ENCODE data around the gene GAB3.
"Not testable (repeated sequence)": the region's sequence is repeated elsewhere in the genome, so short reads cannot be mapped to it uniquely, and the experiment has no call there.

The GAB3 gene

GRCh38 chrX:154653048-154653401 lies 97.9 kb downstream of the GAB3 start:
- TF ChIP-seq CTCF (IDR thresholded peaks at IDR 0.05; ENCODE audit: insufficient read depth, low read depth, low read length, missing control alignments): no peak
- no peak for DNase-seq (ENCODE audit: low read depth)
- H3K4me3 ChIP-seq (ENCODE audit: low read length): no peak overlapping the region

GRCh38 chrX:154652311-154653047 lies 98.4 kb downstream of the GAB3 start:
- no peak for DNase-seq (ENCODE audit: low read depth)
- H3K4me3 ChIP-seq (ENCODE audit: low read length): no peak overlapping the region
- TF ChIP-seq CTCF (IDR thresholded peaks at IDR 0.05; ENCODE audit: insufficient read depth, low read depth, low read length, missing control alignments): no peak

- H3K4me3 ChIP-seq (ENCODE audit: low read length): no peak overlapping the region
- DNase-seq (ENCODE audit: low read depth): no peak
- TF ChIP-seq CTCF (IDR thresholded peaks at IDR 0.05; ENCODE audit: insufficient read depth, low read depth, low read length, missing control alignments): no peak
These were observed 100.7 kb downstream of the GAB3 start for GRCh38 chrX:154650221-154650510.

- DNase-seq (ENCODE audit: low read depth): no peak
- TF ChIP-seq CTCF (IDR thresholded peaks at IDR 0.05; ENCODE audit: insufficient read depth, low read depth, low read length, missing control alignments): no peak
- no peak overlapping the region for H3K4me3 ChIP-seq (ENCODE audit: low read length)
These were observed 101.2 kb downstream of the GAB3 start for GRCh38 chrX:154649503-154650220.

- no peak overlapping the region for H3K4me3 ChIP-seq (ENCODE audit: low read length)
- DNase-seq (ENCODE audit: low read depth): no peak
- no peak for TF ChIP-seq CTCF (IDR thresholded peaks at IDR 0.05; ENCODE audit: insufficient read depth, low read depth, low read length, missing control alignments)
These were observed 101.9 kb downstream of the GAB3 start for GRCh38 chrX:154648931-154649330.

GRCh38 chrX:154645745-154646378 lies 105.0 kb downstream of the GAB3 start:
- DNase-seq (ENCODE audit: low read depth); H3K4me3 ChIP-seq (ENCODE audit: low read length): not testable (repeated sequence)

GRCh38 chrX:154643708-154644107 lies 107.2 kb downstream of the GAB3 start:
- not testable (repeated sequence) for DNase-seq (ENCODE audit: low read depth); H3K4me3 ChIP-seq (ENCODE audit: low read length)

- not testable (repeated sequence) for H3K4me3 ChIP-seq (ENCODE audit: low read length); DNase-seq (ENCODE audit: low read depth)
These were observed 109.1 kb downstream of the GAB3 start for GRCh38 chrX:154641740-154642139.

- H3K4me3 ChIP-seq (ENCODE audit: low read length); DNase-seq (ENCODE audit: low read depth): not testable (repeated sequence)
These were observed 117.2 kb downstream of the GAB3 start for GRCh38 chrX:154633661-154634060.

GRCh38 chrX:154630949-154631348 lies 119.9 kb downstream of the GAB3 start:
- not testable (repeated sequence) for H3K4me3 ChIP-seq (ENCODE audit: low read length); DNase-seq (ENCODE audit: low read depth)

GRCh38 chrX:154628960-154629359 lies 121.9 kb downstream of the GAB3 start:
- not testable (repeated sequence) for H3K4me3 ChIP-seq (ENCODE audit: low read length); DNase-seq (ENCODE audit: low read depth)

Data from epithelial cell of esophagus (primary cell).